Measurements from ENCODE around the gene MET.
"Not testable (repeated sequence)": the region's sequence is repeated elsewhere in the genome, so short reads cannot be mapped to it uniquely, and the experiment has no call there.

MET gene

DNA sequence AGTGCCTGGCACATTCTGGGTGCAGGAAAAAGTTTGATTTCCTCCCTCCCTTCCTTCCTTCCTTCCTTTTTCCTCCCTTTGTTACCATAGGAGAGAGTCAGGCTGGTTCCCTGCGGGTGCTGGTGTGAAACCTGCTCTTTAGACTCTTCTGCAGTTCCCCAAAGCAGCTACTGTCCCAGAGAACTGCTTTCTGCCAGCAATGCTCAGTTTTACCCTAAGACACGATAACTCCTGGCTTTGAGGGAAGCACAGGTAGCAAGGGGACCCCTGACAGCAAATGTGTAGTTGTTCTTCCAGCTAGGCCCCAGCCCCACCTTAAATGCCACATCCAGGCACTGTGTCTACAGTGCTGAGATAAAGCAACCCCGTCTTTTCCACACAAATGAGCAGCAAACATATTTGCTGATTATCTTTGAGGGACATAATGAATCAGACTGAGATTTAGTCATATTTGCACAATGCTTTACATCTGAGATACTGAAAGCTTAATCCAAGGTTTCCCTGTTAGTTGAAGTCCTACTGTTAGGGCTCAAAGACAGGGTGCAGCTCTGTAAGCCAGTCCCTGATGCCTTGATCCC, 55.5 kb downstream of the MET start:
- DNase-seq (ENCODE audit: low read depth in 2 of 2), result no peak

DNA sequence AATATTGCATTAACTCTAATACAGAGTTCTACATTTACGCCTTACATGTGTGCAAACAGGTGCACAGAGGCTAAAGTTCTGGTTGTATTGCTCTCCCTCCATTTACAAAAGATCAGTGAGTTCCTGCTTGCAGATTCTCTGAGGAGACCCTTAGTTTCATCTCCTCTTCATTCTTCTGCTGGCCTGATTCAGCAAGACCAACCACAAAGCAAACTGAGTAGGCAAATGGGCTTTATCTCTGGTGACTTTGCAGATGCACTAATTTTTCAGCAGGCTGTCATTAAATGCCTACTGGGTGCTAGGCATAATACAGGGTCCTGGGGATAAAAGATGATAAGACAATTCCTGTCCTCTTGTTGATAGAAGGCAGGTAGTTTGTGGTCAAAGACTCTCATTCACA, 56.4 kb downstream of the MET start:
- no peak for DNase-seq (ENCODE audit: low read depth in 2 of 2)

- DNase-seq (ENCODE audit: low read depth in 2 of 2), result no peak
These were observed 58.4 kb downstream of the MET start for GRCh38 chr7:116730097-116731022.

- no peak for DNase-seq (ENCODE audit: low read depth in 2 of 2)
These were observed 59.0 kb downstream of the MET start for GRCh38 chr7:116731023-116731395.

- no peak for DNase-seq (ENCODE audit: low read depth in 2 of 2)
These were observed 59.7 kb downstream of the MET start for GRCh38 chr7:116731445-116732335.

DNA sequence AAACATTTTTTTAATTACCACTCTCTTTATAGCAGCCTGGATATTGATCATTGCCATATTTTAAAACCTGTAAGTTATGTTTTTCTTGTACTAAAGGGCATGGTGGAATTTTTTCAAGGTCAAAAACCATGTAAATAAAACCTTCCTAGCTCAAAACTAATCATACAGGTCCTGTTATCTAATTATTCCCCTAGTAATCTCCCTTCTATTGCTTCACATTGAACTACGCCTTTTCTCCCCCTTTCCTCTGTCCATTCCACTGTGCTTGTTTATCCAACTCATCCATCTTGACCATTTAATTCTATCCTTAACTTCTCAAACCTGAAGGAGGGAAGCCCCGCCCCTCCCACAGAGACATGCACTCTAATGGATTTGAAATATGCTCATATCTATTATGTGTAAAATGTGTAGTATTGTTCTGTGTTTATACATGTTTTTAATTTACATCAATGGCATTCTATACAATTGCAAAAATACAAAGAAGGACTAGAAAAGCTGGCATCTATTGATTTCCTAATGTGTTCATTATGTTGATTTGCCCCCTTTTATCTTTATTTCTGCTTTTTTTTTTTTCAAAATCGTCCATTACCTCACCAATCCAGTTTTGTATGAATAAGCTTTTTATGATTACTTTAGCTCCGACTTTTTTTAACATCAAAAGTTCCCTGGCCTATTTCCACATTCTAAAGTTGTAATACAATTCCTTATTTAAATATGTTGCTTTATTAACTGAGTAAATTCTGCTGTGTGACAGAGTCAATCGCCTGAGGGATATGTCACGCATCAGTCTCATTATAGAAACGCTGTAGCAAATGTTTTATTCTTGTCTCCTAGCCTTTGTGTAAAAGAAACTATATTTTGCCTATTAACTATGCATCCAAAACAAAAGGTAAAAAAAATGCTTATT, 61.0 kb downstream of the MET start:
- DNase-seq (ENCODE audit: low read depth in 2 of 2), result no peak

DNA sequence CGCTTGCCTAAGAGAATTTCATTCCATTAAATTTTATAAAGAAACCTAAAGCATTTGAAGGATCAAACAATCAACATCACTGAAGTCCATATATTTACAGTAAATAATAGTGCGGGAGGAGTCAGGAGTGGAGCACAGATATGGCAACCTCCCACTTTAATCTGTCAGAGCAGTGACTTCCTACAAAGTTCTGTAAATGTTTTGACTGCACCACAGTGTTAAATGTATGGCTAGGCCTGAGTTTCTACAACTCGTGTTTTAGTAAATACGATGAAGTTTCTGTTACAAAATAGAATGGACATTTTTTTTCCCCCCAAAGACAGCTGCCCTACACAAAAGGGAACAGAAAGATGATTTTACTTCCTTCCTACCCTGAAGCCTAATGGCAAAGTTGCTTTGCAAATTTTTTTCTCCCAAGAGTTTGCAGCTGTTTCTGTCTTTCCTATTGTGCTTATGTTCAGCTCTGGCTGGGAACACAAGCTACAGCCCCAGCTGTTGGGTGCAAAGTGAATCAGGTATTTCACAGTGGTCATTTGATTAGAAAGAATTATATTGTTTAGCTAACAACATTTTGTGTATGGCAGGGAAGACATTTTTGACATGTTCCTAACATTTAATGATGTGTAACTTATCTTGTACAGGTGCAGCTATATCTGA, 62.1 kb downstream of the MET start:
- no peak for DNase-seq (ENCODE audit: low read depth in 2 of 2)

GRCh38 chr7:116734710-116735109, 62.7 kb downstream of the MET start:
- DNase-seq (ENCODE audit: low read depth in 2 of 2), result no peak

DNA sequence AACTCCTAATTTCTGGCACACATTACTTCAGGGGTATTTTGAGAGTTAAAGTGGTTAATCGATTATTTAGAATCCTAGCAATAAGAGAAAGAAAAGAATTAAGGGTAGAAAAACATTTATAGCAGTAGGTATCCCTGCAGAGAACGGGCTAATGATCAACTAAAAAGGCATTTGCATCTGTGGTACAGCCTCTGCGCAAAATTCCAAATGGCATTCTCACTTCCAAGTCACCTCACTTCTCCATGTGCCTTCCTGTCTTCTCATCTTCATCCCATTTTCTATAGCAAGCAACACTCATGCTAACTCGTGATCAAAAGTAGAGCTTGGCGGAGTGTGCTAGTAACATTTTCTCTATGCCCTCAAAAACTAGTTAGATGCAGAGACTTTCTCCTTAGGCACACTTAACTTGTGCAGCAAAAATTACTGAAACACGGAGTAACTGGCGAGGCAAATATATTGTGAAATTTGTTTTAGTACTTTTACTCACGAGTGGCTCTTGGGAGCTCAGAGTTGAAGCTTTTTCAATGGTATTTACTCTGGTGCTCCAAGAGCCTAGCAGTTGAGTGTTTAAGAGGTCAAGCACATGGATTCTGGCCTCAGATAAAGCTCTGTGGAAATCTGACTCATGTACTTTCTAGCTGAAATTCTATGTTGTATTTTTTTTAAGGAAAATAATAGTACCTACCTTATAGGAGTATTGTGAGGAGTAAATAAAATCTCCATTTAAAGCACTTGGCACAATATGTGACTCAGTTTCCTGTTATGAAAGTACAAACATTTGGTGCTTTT, 65.1 kb downstream of the MET start:
- no peak for DNase-seq (ENCODE audit: low read depth in 2 of 2)

DNA sequence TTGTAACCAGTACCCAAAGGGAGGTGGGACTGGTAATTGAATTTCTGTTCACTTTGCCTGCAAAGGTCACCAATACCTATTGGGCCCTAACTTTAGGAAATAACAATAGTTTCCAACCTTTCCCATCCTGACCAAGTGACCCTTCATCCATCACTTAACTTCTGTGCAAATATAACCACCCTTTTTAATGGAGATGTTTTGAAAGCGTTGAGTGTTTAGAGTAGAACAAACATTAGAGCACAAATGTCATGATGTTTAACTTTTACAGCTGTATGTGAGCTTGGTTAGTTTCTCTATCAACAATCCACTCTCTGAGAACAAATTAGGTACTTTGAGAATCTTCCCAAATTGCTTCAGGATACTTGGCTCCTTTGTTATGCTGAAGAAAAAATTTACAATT, 66.4 kb downstream of the MET start:
- DNase-seq (ENCODE audit: low read depth in 2 of 2), result no peak

GRCh38 chr7:116739307-116739706, 67.3 kb downstream of the MET start:
- DNase-seq (ENCODE audit: low read depth in 2 of 2), result no peak

DNA sequence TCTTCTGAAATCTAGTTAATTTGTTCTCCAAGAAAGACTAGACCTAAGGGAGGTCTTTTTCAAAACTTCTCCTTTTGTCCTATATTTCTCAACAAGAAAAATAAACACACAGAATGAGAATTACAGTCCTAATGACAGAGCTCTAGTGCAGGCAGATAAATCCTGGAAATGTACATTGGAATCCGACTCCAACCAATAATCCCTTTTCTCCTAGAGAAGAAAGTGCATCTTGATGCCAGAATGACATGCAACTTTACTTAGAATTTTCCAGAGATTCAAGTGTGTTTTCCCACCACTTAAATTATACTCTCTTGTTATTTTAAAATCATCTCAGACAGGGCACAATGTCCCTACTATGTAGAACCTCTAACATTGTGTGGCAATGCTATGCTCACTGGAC, 68.2 kb downstream of the MET start:
- DNase-seq (ENCODE audit: low read depth in 2 of 2), result no peak

- no peak for DNase-seq (ENCODE audit: low read depth in 2 of 2)
These were observed 68.9 kb downstream of the MET start for GRCh38 chr7:116740755-116741462.

DNA sequence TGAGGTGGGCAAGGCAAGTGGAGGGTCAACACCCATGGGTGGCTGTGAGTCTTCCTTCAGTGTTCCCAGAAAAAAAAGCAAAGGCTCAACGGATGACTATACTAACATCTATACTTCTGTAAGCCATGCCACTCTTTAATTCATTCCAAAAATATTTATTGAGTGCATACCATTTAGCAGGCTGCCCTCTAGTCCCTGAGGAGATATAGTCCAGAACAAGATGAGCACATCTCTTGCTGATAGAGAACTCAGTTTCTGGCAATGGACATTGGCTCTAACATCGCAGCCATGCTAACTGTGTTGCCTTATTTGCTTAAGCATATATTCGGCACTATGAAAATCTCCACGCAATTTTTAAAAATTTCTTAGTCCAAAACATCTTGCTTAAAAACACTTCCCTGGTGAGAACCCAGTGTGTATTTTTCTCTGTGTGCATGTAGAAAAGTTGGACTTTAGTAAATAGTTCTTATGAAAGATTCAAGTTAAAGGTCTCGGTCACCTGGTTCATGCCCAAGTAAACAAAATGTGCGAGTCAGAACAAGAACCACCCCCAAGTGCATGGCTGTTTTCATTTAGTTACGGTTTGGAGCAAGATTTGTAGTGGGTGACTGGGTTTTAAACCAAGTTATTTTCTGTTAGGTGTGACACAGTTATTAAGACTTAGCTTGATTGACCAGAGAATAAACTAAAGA, 69.8 kb downstream of the MET start:
- DNase-seq (ENCODE audit: low read depth in 2 of 2), result no peak

GRCh38 chr7:116742641-116743040, 70.6 kb downstream of the MET start:
- DNase-seq (ENCODE audit: low read depth in 2 of 2), result no peak

DNA sequence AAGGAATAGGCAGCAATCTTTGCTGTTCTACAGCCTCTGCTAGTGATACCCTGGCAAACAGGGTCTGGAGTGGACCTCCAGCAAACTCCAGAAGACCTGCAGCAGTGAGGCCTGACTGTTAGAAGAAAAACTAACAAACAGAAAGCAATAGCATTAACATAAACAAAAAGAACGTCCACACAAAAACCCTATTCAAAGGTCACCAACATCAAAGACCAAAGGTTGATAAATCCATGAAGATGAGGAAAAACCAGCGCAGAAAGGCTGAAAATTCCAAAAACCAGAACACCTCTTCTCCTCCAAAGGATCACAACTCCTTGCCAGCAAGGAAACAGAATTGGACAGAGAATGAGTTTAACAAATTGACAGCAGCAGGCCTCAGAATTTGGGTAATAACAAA, 71.8 kb downstream of the MET start:
- DNase-seq (ENCODE audit: low read depth in 2 of 2), result not testable (repeated sequence)

DNA sequence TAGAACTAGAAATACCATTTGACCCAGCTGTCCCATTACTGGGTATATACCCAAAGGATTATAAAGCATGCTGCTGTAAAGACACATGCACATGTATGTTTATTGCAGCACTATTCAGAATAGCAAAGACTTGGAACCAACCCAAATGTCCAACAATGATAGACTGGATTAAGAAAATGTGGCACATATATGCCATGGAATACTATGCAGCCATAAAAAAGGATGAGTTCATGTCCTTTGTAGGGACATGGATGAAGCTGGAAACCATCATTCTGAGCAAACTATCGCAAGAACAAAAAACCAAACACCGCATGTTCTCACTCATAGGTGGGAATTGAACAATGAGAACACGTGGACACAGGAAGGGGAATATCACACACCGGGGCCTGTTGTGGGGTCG, 74.4 kb downstream of the MET start:
- not testable (repeated sequence) for DNase-seq (ENCODE audit: low read depth in 2 of 2)

GRCh38 chr7:116751070-116751469, 79.1 kb downstream of the MET start:
- DNase-seq (ENCODE audit: low read depth in 2 of 2), result not testable (repeated sequence)

Data from activated CD4-positive, alpha-beta T cell treated with anti-CD3 and anti-CD28 coated beads for 24 hours (primary cell).